GM23248 (cell line): ENCODE data around the gene USP2. TPM values are rescaled to one million over a fixed set of nuclear protein-coding genes. Genes with fewer than 3 reads are reported as not detected.

Experiments
- DNase-seq: peaks from one replicate; pipeline ENCODE4 v3.0.0-alpha.2; 2015
- H2AFZ ChIP-seq: fragments of 200-600 bp; sonication (generic); 2 replicates; pipeline ENCODE4 v1.6.1; 2016; ENCODE audit warnings: antibody characterized with exemption
- H3F3A ChIP-seq: fragments of 200-600 bp; sonication (generic); 2 replicates; pipeline ENCODE4 v1.6.1; 2016; ENCODE audit warnings: mild to moderate bottlenecking, antibody characterized with exemption, mixed run types; ENCODE audit not compliant: insufficient read depth
- H3K27ac ChIP-seq: fragments of 200-600 bp; sonication (generic); 2 replicates; pipeline ENCODE4 v1.5.1; 2016; ENCODE audit warnings: mild to moderate bottlenecking
- H3K27me3 ChIP-seq: fragments of 200-600 bp; sonication (generic); replicated peaks from 2 replicates; pipeline ENCODE4 v1.6.1; 2016; ENCODE audit warnings: mild to moderate bottlenecking; ENCODE audit not compliant: insufficient read depth
- H3K36me3 ChIP-seq: fragments of 200-600 bp; sonication (generic); 2 replicates; pipeline ENCODE4 v1.6.1; 2016; ENCODE audit warnings: low read depth, mild to moderate bottlenecking
- H3K4me1 ChIP-seq: fragments of 200-600 bp; sonication (generic); 2 replicates; pipeline ENCODE4 v1.6.1; 2016; ENCODE audit warnings: mild to moderate bottlenecking; ENCODE audit not compliant: insufficient read depth
- H3K4me2 ChIP-seq: fragments of 200-600 bp; sonication (generic); one replicate; pipeline ENCODE4 v1.6.1; 2016; ENCODE audit warnings: mild to moderate bottlenecking; ENCODE audit not compliant: unreplicated experiment
- H3K4me3 ChIP-seq: fragments of 200-600 bp; sonication (generic); 2 replicates; pipeline ENCODE4 v1.5.1; 2016; ENCODE audit warnings: mild to moderate bottlenecking
- H3K79me2 ChIP-seq: fragments of 200-600 bp; sonication (generic); 2 replicates; pipeline ENCODE4 v1.6.1; 2016; ENCODE audit warnings: mild to moderate bottlenecking; ENCODE audit not compliant: insufficient read depth
- H3K9ac ChIP-seq: fragments of 200-600 bp; sonication (generic); 2 replicates; pipeline ENCODE4 v1.6.1; 2016; ENCODE audit warnings: mild to moderate bottlenecking
- H3K9me2 ChIP-seq: fragments of 200-600 bp; sonication (generic); 2 replicates; pipeline ENCODE4 v1.6.1; 2016; ENCODE audit warnings: mixed run types, mild to moderate bottlenecking, moderate library complexity; ENCODE audit not compliant: insufficient read depth
- H3K9me3 ChIP-seq: fragments of 200-600 bp; sonication (generic); one replicate; pipeline ENCODE4 v1.6.1; 2017; ENCODE audit warnings: low read depth
- H4K20me1 ChIP-seq: fragments of 200-600 bp; sonication (generic); 2 replicates; pipeline ENCODE4 v1.6.0; 2016; ENCODE audit not compliant: insufficient read depth
- EZH2 ChIP-seq: fragments of 200-600 bp; sonication (generic); IDR thresholded peaks from 2 replicates; pipeline ENCODE4 v1.6.1; 2018; ENCODE audit warnings: antibody characterized with exemption, mild to moderate bottlenecking; ENCODE audit not compliant: insufficient read depth, poor library complexity, severe bottlenecking
- EZH2phosphoT487 ChIP-seq: fragments of 200-600 bp; sonication (generic); IDR thresholded peaks from 2 replicates; pipeline ENCODE4 v1.6.1; 2018; ENCODE audit warnings: antibody characterized with exemption, moderate library complexity, mild to moderate bottlenecking, low read depth; ENCODE audit not compliant: insufficient read depth
- WGBS, 2 experiments: methylation state at CpG; one replicate each; pipeline ENCODE4 v1.1.6; 2015 to 2017; ENCODE audit warnings: low lambda C conversion rate in 2 of 2, low coverage in 1 of 2; ENCODE audit errors: missing lambda C conversion rate in 2 of 2; 5-methylcytosine and 5-hydroxymethylcytosine counted together
- in situ Hi-C: fragments of 300-500 bp; cut with MboI; formaldehyde crosslinking; loops from 2 replicates; pipeline ENCODE4 v1.15.0; 2020
- polyA plus RNA-seq: library from polyadenylated mRNA; unstranded; fragments of >200 nt; fragmentation: Nextera tagmentation; extraction: Ambion mirVana; gene quantifications from 2 replicates; pipeline ENCODE4 v1.2.1, GENCODE V29; 2016
- total RNA-seq: library from RNA; depleted of rRNA; stranded (reverse); fragments of >200 nt; shearing (Covaris generic); gene quantifications from 2 replicates; pipeline ENCODE4 v1.2.3, GENCODE V29; 2014; rRNA removed

The USP2 gene, protein sequence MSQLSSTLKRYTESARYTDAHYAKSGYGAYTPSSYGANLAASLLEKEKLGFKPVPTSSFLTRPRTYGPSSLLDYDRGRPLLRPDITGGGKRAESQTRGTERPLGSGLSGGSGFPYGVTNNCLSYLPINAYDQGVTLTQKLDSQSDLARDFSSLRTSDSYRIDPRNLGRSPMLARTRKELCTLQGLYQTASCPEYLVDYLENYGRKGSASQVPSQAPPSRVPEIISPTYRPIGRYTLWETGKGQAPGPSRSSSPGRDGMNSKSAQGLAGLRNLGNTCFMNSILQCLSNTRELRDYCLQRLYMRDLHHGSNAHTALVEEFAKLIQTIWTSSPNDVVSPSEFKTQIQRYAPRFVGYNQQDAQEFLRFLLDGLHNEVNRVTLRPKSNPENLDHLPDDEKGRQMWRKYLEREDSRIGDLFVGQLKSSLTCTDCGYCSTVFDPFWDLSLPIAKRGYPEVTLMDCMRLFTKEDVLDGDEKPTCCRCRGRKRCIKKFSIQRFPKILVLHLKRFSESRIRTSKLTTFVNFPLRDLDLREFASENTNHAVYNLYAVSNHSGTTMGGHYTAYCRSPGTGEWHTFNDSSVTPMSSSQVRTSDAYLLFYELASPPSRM
- not detected in 2 replicates for total RNA-seq
- 0.30 and 0.33 TPM in 2 replicates for polyA plus RNA-seq

GRCh38 chr11:119381181-119381988 is at the start of gene USP2:
USP2 (minus strand) TSS chr11:119381690; CDS start chr11:119373480, 8,210 bp downstream.
- H3K4me1 ChIP-seq, result peaks cover 8% of the 10 kb centered on the region
- H3K9ac ChIP-seq, result peak within 1 kb of the TSS; percentile 76
- DNase-seq, result peak; percentile 99
- no peaks in the 10 kb centered on the region for H3K27me3 ChIP-seq
- peak within 1 kb of the TSS; percentile 82 for H3K4me2 ChIP-seq
- no peaks in the 10 kb centered on the region for H3F3A ChIP-seq
- H3K79me2 ChIP-seq, result no peaks in the 10 kb centered on the region
- H3K9me3 ChIP-seq, result no peaks in the 10 kb centered on the region
- H4K20me1 ChIP-seq, result no peaks in the 10 kb centered on the region
- 1% methylated on average over 51 of the region's 54 CpGs for WGBS, 2 experiments
- peak within 1 kb of the TSS; percentile 67 for H3K4me3 ChIP-seq
- peak within 1 kb of the TSS; percentile 76 for H2AFZ ChIP-seq
- TF ChIP-seq EZH2 (no peak), EZH2phosphoT487 (no peak)
- no peak within 1 kb of the TSS; the same call in 1 of the 2 replicates for H3K27ac ChIP-seq
- in situ Hi-C loops, result no loop called here
- no peaks in the 10 kb centered on the region for H3K9me2 ChIP-seq
- no peaks in the 10 kb centered on the region for H3K36me3 ChIP-seq

DNA sequence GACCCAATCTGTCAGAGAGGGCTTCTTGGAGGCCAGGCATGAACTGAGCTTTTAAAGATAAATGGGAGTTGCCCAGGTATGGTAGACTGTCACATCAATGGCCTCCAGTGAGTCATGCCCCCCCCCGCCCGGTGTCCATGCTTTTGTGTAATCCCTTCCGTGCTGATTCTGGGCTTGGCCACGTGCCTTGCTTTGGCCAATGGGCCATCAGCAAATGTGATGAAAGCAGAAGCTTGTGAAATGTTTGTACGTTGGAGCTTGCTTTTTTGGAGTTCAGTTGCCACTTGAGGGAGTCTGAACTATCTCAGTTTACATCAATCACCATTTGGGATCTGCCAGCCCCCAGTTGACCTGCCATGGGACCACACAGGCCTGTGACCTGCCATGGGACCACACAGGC is 45.8 kb upstream of the USP2 start:
- Histone ChIP-seq H3K27me3 (no peaks in the 10 kb centered on the region), H3K36me3 (no peaks in the 10 kb centered on the region), H3K9me2 (no peaks in the 10 kb centered on the region), H3K79me2 (peaks cover 10% of the 10 kb centered on the region), H3K4me3 (no peak overlapping the region), H3K4me2 (no peak overlapping the region), H3F3A (peaks cover 11% of the 10 kb centered on the region; the same call in 1 of the 2 replicates), H2AFZ (no peak overlapping the region), H3K4me1 (peaks cover 6% of the 10 kb centered on the region), H4K20me1 (no peaks in the 10 kb centered on the region), H3K27ac (no peak overlapping the region), H3K9ac (no peak overlapping the region), H3K9me3 (no peaks in the 10 kb centered on the region)
- TF ChIP-seq EZH2 (no peak), EZH2phosphoT487 (no peak)
- in situ Hi-C loops, result no loop called here
- peak; percentile 37 for DNase-seq
- WGBS, 2 experiments, result 78% methylated on average over 5 of the region's 5 CpGs

DNA sequence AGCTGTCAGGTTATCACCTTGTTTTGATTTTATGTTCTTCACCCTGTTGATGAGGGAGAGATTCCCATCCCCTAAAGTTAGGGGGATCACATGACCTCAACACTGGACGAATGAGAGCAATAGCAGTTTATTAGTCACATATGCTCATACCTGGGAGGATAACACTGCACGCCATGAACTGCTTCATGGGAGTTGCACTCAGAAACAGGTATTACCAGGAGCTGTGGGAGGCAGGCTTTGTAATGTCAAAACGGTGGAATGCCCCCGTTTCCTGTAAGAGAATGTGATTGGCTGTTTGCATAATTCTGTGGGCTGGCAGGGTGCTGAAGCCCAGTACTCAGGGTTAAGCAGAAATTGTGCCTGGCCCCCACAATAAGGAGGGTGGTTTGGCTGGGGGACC is 44.7 kb upstream of the USP2 start:
- DNase-seq, result no peak
- 67 to 73% methylated on average over 4 of the region's 4 CpGs for WGBS, 2 experiments
- Histone ChIP-seq H2AFZ (no peak overlapping the region), H3K9me3 (no peaks in the 10 kb centered on the region), H3K4me3 (no peak overlapping the region), H3F3A (no peaks in the 10 kb centered on the region), H3K4me1 (peaks cover 4% of the 10 kb centered on the region), H3K9me2 (no peaks in the 10 kb centered on the region), H3K27me3 (no peaks in the 10 kb centered on the region), H3K4me2 (no peak overlapping the region), H4K20me1 (no peaks in the 10 kb centered on the region; the same call in 1 of the 2 replicates), H3K36me3 (no peaks in the 10 kb centered on the region), H3K27ac (no peak overlapping the region), H3K9ac (no peak overlapping the region), H3K79me2 (peaks cover 21% of the 10 kb centered on the region)
- TF ChIP-seq EZH2phosphoT487, result no peak
- TF ChIP-seq EZH2, result no peak
- in situ Hi-C loops, result no loop called here

- WGBS, 2 experiments, result 98 to 100% methylated on average over 2 of the region's 2 CpGs
- in situ Hi-C loops, result no loop called here
These were observed 43.3 kb upstream of the USP2 start for GRCh38 chr11:119424775-119425174.

More at GRCh38 chr11:119424775-119425174, 43.3 kb upstream of the USP2 start:
- no peak overlapping the region for H3K4me2 ChIP-seq
- H3K27me3 ChIP-seq, result no peaks in the 10 kb centered on the region
- no peaks in the 10 kb centered on the region; the same call in 1 of the 2 replicates for H4K20me1 ChIP-seq
- no peak overlapping the region for H3K4me3 ChIP-seq
- H3K9ac ChIP-seq, result no peak overlapping the region
- TF ChIP-seq EZH2phosphoT487 (no peak), EZH2 (no peak)
- H3K9me3 ChIP-seq, result no peaks in the 10 kb centered on the region
- H3K27ac ChIP-seq, result no peak overlapping the region
- DNase-seq, result no peak
- H3K4me1 ChIP-seq, result peaks cover 16% of the 10 kb centered on the region
- H3F3A ChIP-seq, result 0 out of 2 replicates have a peak, but pooled peaks cover 10% of the 10 kb centered on the region
- H3K79me2 ChIP-seq, result peaks cover 35% of the 10 kb centered on the region
- peaks cover 10% of the 10 kb centered on the region; the same call in 1 of the 2 replicates for H3K36me3 ChIP-seq
- no peak overlapping the region for H2AFZ ChIP-seq
- H3K9me2 ChIP-seq, result no peaks in the 10 kb centered on the region
